Measurements from ENCODE around the gene OIT3. TPM values are rescaled to one million over a fixed set of nuclear protein-coding genes. Genes with fewer than 3 reads are reported as not detected.

The OIT3 gene
- total RNA-seq, 2 experiments from 2014 or later: not detected

GRCh38 chr10:72943498-72944234, 50.1 kb downstream of the OIT3 start:
- intact Hi-C loops (cut with micrococcal nuclease; ENCODE audit: unreplicated experiment): no loop called here
- H3K4me3 ChIP-seq (ENCODE audit: low read depth, low read length, poor library complexity, severe bottlenecking): no peak overlapping the region
- no peaks in the 10 kb centered on the region for H3K4me1 ChIP-seq (ENCODE audit: insufficient read depth, low read length, poor library complexity, severe bottlenecking)
- H3K79me2 ChIP-seq (ENCODE audit: insufficient read depth, low read depth, low read length): no peaks in the 10 kb centered on the region
- BruUV-seq (replicated peaks): no TSS peak
- TF ChIP-seq EZH2phosphoT487 (IDR thresholded peaks at IDR 0.05; ENCODE audit: borderline replicate concordance, low read depth, low read length) (no peak), CTCF (conservative IDR thresholded peaks at IDR 0.05; ENCODE audit: low read length) (no peak)
- no peak overlapping the region for H3K4me2 ChIP-seq (ENCODE audit: low read length)
- H4K20me1 ChIP-seq (ENCODE audit: insufficient read depth, low read length): no peaks in the 10 kb centered on the region
- H3K9me3 ChIP-seq (ENCODE audit: low read length): no peaks in the 10 kb centered on the region
- no peak overlapping the region for H2AFZ ChIP-seq (ENCODE audit: low read length)
- DNase-seq (ENCODE audit: low spot score): no peak
- no peaks in the 10 kb centered on the region for H3K36me3 ChIP-seq (ENCODE audit: insufficient read depth, low read length)
- CTCF ChIA-PET (ENCODE audit: unreplicated experiment): no interaction called here
- POLR2A ChIA-PET: no interaction called here
- H3K9me2 ChIP-seq (ENCODE audit: insufficient read depth, low read length): no peaks in the 10 kb centered on the region
- no peak overlapping the region for H3K27ac ChIP-seq (ENCODE audit: low read depth, low read length, poor library complexity, severe bottlenecking)

GRCh38 chr10:72946963-72947362, 53.4 kb downstream of the OIT3 start:
- Histone ChIP-seq H3K36me3 (ENCODE audit: insufficient read depth, low read length) (no peaks in the 10 kb centered on the region), H4K20me1 (ENCODE audit: insufficient read depth, low read length) (no peaks in the 10 kb centered on the region), H3K27ac (ENCODE audit: low read depth, low read length, poor library complexity, severe bottlenecking) (no peak overlapping the region), H2AFZ (ENCODE audit: low read length) (no peak overlapping the region), H3K4me1 (ENCODE audit: insufficient read depth, low read length, poor library complexity, severe bottlenecking) (no peaks in the 10 kb centered on the region), H3K4me2 (ENCODE audit: low read length) (no peak overlapping the region), H3K9me3 (ENCODE audit: low read length) (no peaks in the 10 kb centered on the region), H3K9me2 (ENCODE audit: insufficient read depth, low read length) (no peaks in the 10 kb centered on the region), H3K79me2 (ENCODE audit: insufficient read depth, low read depth, low read length) (no peaks in the 10 kb centered on the region), H3K4me3 (ENCODE audit: low read depth, low read length, poor library complexity, severe bottlenecking) (no peak overlapping the region)
- ChIA-PET POLR2A (interaction anchor here (0.6 to 0.9 kb wide), 2 partner anchors 9 to 696 kb away, joined by 3 read pairs; no protein-coding TSS in a partner anchor), CTCF (ENCODE audit: unreplicated experiment) (no interaction called here)
- TF ChIP-seq CTCF (conservative IDR thresholded peaks at IDR 0.05; ENCODE audit: low read length): no peak
- TF ChIP-seq EZH2phosphoT487 (IDR thresholded peaks at IDR 0.05; ENCODE audit: borderline replicate concordance, low read depth, low read length): no peak
- no TSS peak for BruUV-seq (replicated peaks)
- intact Hi-C loops (cut with micrococcal nuclease; ENCODE audit: unreplicated experiment): no loop called here
- DNase-seq (ENCODE audit: low spot score): no peak

DNA sequence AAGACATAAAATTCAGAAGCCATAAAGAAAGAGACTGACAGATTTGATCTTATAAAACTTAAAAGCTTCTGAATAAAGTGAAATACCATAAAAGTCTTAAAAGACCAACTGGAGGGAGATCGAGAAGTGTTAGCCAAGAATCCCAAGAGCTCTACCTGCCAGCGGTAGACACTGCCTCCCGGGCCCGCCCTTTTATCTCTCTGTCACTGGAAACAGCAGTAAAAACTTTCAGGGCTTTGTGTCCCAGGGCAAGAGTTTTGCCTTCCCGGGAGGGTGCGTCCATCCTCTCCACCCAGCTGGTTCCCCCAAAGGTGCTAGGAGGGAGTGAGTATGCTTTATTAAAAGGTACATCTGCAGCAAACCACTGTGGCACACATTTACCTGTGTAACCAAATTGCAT, 55.2 kb downstream of the OIT3 start:
- no peak overlapping the region for H3K27ac ChIP-seq (ENCODE audit: low read depth, low read length, poor library complexity, severe bottlenecking)
- ChIA-PET POLR2A (interaction anchor here (0.6 kb wide), 1 partner anchor 751 kb away, joined by 4 read pairs; no protein-coding TSS in a partner anchor), CTCF (ENCODE audit: unreplicated experiment) (no interaction called here)
- H3K79me2 ChIP-seq (ENCODE audit: insufficient read depth, low read depth, low read length): no peaks in the 10 kb centered on the region
- BruUV-seq (replicated peaks): no TSS peak
- H3K4me1 ChIP-seq (ENCODE audit: insufficient read depth, low read length, poor library complexity, severe bottlenecking): no peaks in the 10 kb centered on the region
- no peaks in the 10 kb centered on the region for H3K9me2 ChIP-seq (ENCODE audit: insufficient read depth, low read length)
- TF ChIP-seq EZH2phosphoT487 (IDR thresholded peaks at IDR 0.05; ENCODE audit: borderline replicate concordance, low read depth, low read length) (no peak), CTCF (conservative IDR thresholded peaks at IDR 0.05; ENCODE audit: low read length) (no peak)
- intact Hi-C loops (cut with micrococcal nuclease; ENCODE audit: unreplicated experiment): no loop called here
- no peak overlapping the region for H2AFZ ChIP-seq (ENCODE audit: low read length)
- no peaks in the 10 kb centered on the region for H4K20me1 ChIP-seq (ENCODE audit: insufficient read depth, low read length)
- DNase-seq (ENCODE audit: low spot score): no peak
- H3K4me3 ChIP-seq (ENCODE audit: low read depth, low read length, poor library complexity, severe bottlenecking): no peak overlapping the region
- H3K4me2 ChIP-seq (ENCODE audit: low read length): no peak overlapping the region
- H3K36me3 ChIP-seq (ENCODE audit: insufficient read depth, low read length): no peaks in the 10 kb centered on the region
- no peaks in the 10 kb centered on the region for H3K9me3 ChIP-seq (ENCODE audit: low read length)
